GM12801 (cell line): ENCODE results near the gene ACTN2.

Source experiments
- TF ChIP-seq, protein P1 (sequence below): IDR thresholded peaks from one replicate; pipeline ENCODE4 v1.5.1; 2011; ENCODE audit warnings: control low read depth; ENCODE audit not compliant: insufficient read length; ENCODE audit errors: extremely low read depth

Gene ACTN2

GRCh38 chr1:236810018-236810417 lies 123.7 kb downstream of the ACTN2 start:
- TF ChIP-seq, protein P1, sequence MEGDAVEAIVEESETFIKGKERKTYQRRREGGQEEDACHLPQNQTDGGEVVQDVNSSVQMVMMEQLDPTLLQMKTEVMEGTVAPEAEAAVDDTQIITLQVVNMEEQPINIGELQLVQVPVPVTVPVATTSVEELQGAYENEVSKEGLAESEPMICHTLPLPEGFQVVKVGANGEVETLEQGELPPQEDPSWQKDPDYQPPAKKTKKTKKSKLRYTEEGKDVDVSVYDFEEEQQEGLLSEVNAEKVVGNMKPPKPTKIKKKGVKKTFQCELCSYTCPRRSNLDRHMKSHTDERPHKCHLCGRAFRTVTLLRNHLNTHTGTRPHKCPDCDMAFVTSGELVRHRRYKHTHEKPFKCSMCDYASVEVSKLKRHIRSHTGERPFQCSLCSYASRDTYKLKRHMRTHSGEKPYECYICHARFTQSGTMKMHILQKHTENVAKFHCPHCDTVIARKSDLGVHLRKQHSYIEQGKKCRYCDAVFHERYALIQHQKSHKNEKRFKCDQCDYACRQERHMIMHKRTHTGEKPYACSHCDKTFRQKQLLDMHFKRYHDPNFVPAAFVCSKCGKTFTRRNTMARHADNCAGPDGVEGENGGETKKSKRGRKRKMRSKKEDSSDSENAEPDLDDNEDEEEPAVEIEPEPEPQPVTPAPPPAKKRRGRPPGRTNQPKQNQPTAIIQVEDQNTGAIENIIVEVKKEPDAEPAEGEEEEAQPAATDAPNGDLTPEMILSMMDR: no peak

- TF ChIP-seq, protein P1: no peak
Measured at GRCh38 chr1:236812334-236813030, 126.2 kb downstream of the ACTN2 start.
